Ramos (cell line): ENCODE data around the gene DOK4.

Experiments used
- in situ Hi-C: fragments of 300-500 bp; cut with MboI; formaldehyde crosslinking; loops from one replicate; pipeline ENCODE4 v1.14.3; 2022; ENCODE audit warnings: low sequenced_read_pairs; ENCODE audit not compliant: unreplicated experiment

Gene DOK4

GRCh38 chr16:57422026-57422944 lies 64.0 kb downstream of the DOK4 start:
- in situ Hi-C loops, result loop anchor here (5.0 kb wide), 1 partner anchor 95 kb away; no protein-coding TSS in a partner anchor
